A673 (cell line): ENCODE data around the gene CBFA2T3. TPM values are rescaled to one million over a fixed set of nuclear protein-coding genes. Genes with fewer than 3 reads are reported as not detected.

Experiments
- BruUV-seq: library from RNA; stranded (reverse); fragments of 400-500 nt; replicated peaks from 2 replicates; lab custom pipeline; 2021; lab: Mats Ljungman, UMichigan
- CTCF ChIA-PET: fragments of 300-600 bp; sonication (Branson Sonifier 250); formaldehyde crosslinking; loops from one replicate; lab custom pipeline; 2022; ENCODE audit warnings: antibody characterized with exemption; lab: Charles Lee
- POLR2A ChIA-PET: fragments of 300-600 bp; sonication (Branson Sonifier 250); formaldehyde crosslinking; loops from one replicate; lab custom pipeline; 2022; ENCODE audit warnings: antibody characterized with exemption; ENCODE audit not compliant: low non-redundant PET; lab: Charles Lee
- DNase-seq: peaks from one replicate; pipeline ENCODE4 v3.0.0-alpha.2; 2015; ENCODE audit warnings: low spot score
- H3K27ac ChIP-seq: fragments of 200-600 bp; sonication (generic); 2 replicates; pipeline ENCODE4 v1.5.1; 2016; ENCODE audit warnings: mixed run types, low read depth, mild to moderate bottlenecking, mixed read lengths, antibody characterized with exemption, low read length; ENCODE audit not compliant: poor library complexity, severe bottlenecking
- H3K27me3 ChIP-seq: fragments of 200-600 bp; sonication (generic); replicated peaks from 2 replicates; pipeline ENCODE4 v1.6.1; 2017; ENCODE audit warnings: mixed run types, low read depth, mild to moderate bottlenecking, mixed read lengths, antibody characterized with exemption, low read length; ENCODE audit not compliant: insufficient read depth, poor library complexity
- H3K36me3 ChIP-seq: fragments of 200-600 bp; sonication (generic); 2 replicates; pipeline ENCODE4 v1.6.1; 2016; ENCODE audit warnings: mixed run types, mild to moderate bottlenecking, mixed read lengths, antibody characterized with exemption, low read length; ENCODE audit not compliant: insufficient read depth, poor library complexity, severe bottlenecking
- H3K4me1 ChIP-seq: fragments of 200-600 bp; sonication (generic); 2 replicates; pipeline ENCODE4 v1.6.1; 2017; ENCODE audit warnings: mixed run types, mild to moderate bottlenecking, mixed read lengths, antibody characterized with exemption, low read length; ENCODE audit not compliant: insufficient read depth, poor library complexity, severe bottlenecking
- H3K4me3 ChIP-seq: fragments of 200-600 bp; sonication (generic); 2 replicates; pipeline ENCODE4 v1.5.1; 2016; ENCODE audit warnings: low read depth, mixed run types, mild to moderate bottlenecking, mixed read lengths, low read length; ENCODE audit not compliant: poor library complexity, severe bottlenecking
- H3K9me3 ChIP-seq: fragments of 200-600 bp; sonication (generic); 2 replicates; pipeline ENCODE4 v1.6.1; 2016; ENCODE audit warnings: mixed run types, low read depth, mild to moderate bottlenecking, mixed read lengths, antibody characterized with exemption, low read length; ENCODE audit not compliant: poor library complexity, severe bottlenecking
- EZH2 ChIP-seq: fragments of 200-600 bp; sonication (generic); IDR thresholded peaks from 2 replicates; pipeline ENCODE4 v1.6.1; 2017; ENCODE audit warnings: borderline replicate concordance, low read depth, mild to moderate bottlenecking, mixed read lengths, antibody characterized with exemption, low read length; ENCODE audit not compliant: poor library complexity, severe bottlenecking
- intact Hi-C: fragments of 100-400 bp; cut with micrococcal nuclease; formaldehyde crosslinking; loops from one replicate; pipeline ENCODE4 v1.10.0; 2022; ENCODE audit not compliant: unreplicated experiment
- total RNA-seq: library from RNA; stranded (reverse); gene quantifications from 2 replicates; pipeline ENCODE4 v1.2.3, GENCODE V29; 2021
- TF ChIP-seq, protein P1 (sequence below): fragments of 300-800, 200-600 bp; sonication (generic); conservative IDR thresholded peaks from 2 replicates; pipeline ENCODE4 v1.5.1; 2017; ENCODE audit warnings: low read depth, mild to moderate bottlenecking, antibody characterized with exemption, low read length, moderate library complexity, mixed read lengths

The CBFA2T3 gene
- total RNA-seq, 1 experiment from 2014 or later, result 1.7 TPM

DNA sequence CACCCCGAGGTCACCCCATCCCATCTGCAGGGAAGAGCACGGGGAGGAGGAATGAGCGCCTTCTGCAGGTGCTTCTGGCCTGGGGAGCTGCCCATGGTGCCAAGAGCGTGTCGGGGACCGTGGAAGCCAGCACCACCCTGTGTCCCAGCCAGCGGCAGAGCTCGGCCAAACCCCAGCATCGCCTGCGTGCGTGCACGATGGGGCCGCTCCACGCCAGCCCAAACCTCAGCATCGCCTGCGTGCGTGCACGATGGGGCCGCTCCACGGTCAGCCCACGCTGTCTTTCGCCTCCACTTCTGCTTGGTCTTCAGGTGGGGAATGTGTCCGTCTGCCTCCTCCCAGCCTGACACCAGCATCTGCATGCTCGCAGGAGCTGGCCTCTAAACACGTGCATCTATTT is 134.2 kb downstream of the CBFA2T3 start:
- TF ChIP-seq EZH2, result no peak
- TF ChIP-seq, protein P1, sequence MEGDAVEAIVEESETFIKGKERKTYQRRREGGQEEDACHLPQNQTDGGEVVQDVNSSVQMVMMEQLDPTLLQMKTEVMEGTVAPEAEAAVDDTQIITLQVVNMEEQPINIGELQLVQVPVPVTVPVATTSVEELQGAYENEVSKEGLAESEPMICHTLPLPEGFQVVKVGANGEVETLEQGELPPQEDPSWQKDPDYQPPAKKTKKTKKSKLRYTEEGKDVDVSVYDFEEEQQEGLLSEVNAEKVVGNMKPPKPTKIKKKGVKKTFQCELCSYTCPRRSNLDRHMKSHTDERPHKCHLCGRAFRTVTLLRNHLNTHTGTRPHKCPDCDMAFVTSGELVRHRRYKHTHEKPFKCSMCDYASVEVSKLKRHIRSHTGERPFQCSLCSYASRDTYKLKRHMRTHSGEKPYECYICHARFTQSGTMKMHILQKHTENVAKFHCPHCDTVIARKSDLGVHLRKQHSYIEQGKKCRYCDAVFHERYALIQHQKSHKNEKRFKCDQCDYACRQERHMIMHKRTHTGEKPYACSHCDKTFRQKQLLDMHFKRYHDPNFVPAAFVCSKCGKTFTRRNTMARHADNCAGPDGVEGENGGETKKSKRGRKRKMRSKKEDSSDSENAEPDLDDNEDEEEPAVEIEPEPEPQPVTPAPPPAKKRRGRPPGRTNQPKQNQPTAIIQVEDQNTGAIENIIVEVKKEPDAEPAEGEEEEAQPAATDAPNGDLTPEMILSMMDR, result no peak
- no peaks in the 10 kb centered on the region for H3K9me3 ChIP-seq
- intact Hi-C loops, result no loop called here
- DNase-seq, result no peak
- H3K36me3 ChIP-seq, result no peaks in the 10 kb centered on the region
- BruUV-seq, result no TSS peak
- no peak overlapping the region for H3K4me3 ChIP-seq
- H3K4me1 ChIP-seq, result no peaks in the 10 kb centered on the region
- no peak overlapping the region for H3K27ac ChIP-seq
- CTCF ChIA-PET, result no interaction called here
- POLR2A ChIA-PET, result no interaction called here
- H3K27me3 ChIP-seq, result no peaks in the 10 kb centered on the region

DNA sequence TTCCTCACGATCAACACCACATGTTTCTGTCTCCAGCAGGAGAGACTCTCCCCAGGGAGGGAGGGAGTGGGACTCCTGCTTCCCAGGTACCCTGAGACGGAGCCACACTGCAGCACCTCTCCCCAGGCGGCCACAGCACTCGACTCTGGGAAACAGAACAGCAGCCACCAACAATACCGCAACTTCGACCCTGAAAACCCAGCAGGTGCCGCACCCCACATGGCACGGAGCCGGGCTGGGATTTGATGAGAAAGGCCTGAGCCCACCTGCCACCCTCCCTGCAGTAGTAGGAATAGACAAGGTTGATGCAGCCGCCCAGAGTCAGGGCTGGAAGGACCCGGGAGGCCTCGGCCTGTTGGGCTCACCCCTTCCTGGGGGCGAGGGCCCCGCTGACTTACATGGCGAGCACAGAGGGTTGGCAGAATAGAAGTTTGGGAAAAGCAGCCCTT is 134.7 kb downstream of the CBFA2T3 start:
- no TSS peak for BruUV-seq
- H3K27me3 ChIP-seq, result no peaks in the 10 kb centered on the region
- no peaks in the 10 kb centered on the region for H3K36me3 ChIP-seq
- POLR2A ChIA-PET, result no interaction called here
- DNase-seq, result no peak
- H3K9me3 ChIP-seq, result no peaks in the 10 kb centered on the region
- intact Hi-C loops, result no loop called here
- CTCF ChIA-PET, result no interaction called here
- TF ChIP-seq EZH2, result no peak
- TF ChIP-seq, protein P1, result no peak
- H3K27ac ChIP-seq, result no peak overlapping the region
- H3K4me1 ChIP-seq, result no peaks in the 10 kb centered on the region
- H3K4me3 ChIP-seq, result no peak overlapping the region

DNA sequence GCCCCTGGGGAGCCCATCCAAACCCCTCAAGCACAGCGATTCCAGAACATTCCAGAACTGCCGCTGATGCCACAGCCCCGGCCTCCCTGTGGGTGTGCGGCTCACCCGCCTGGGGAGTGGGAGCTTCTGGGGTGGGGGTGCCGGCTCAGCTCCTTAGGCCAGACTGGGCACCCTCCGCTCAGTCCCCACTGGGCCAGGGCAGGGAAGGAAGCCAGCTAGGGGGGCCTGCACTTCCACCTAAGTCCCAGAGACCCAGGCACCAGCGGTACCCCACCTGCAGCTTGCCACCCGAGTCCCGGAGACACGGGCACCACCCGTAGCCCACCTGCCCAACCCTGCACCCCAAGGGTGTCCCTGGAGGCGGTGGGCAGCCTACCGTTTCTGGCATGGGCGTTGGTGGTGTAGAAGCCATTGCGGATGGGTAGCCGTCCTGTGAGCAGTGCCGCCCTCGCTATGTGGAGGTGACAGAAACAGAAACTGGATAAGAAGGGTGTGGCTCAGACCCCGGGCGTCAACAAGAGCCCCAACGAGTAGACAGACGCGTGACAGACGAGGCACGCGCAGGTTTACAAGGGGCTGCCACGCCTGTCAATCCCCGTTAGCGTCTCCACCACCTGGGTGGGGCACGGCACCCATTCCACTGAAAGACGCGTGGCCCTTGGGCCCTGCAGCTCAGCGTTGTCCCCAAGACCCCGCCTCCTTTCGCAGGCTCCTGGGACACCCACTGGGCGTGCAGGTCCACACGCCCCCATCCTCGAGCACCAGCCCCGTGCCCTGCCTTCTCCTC is 135.3 kb downstream of the CBFA2T3 start:
- intact Hi-C loops, result no loop called here
- TF ChIP-seq, protein P1, result no peak
- TF ChIP-seq EZH2, result no peak
- Histone ChIP-seq H3K27ac (no peak overlapping the region), H3K36me3 (no peaks in the 10 kb centered on the region), H3K4me1 (no peaks in the 10 kb centered on the region), H3K4me3 (no peak overlapping the region), H3K9me3 (no peaks in the 10 kb centered on the region), H3K27me3 (no peaks in the 10 kb centered on the region)
- DNase-seq, result no peak
- ChIA-PET CTCF (no interaction called here), POLR2A (no interaction called here)
- BruUV-seq, result no TSS peak
